ENCODE measurements around the gene PRMT9. TPM values are rescaled to one million over a fixed set of nuclear protein-coding genes. Genes with fewer than 3 reads are reported as not detected.

Gene PRMT9
- total RNA-seq, 4 donors from 2014 or later = 7.3 to 14.1 (median 10.5) TPM

DNA sequence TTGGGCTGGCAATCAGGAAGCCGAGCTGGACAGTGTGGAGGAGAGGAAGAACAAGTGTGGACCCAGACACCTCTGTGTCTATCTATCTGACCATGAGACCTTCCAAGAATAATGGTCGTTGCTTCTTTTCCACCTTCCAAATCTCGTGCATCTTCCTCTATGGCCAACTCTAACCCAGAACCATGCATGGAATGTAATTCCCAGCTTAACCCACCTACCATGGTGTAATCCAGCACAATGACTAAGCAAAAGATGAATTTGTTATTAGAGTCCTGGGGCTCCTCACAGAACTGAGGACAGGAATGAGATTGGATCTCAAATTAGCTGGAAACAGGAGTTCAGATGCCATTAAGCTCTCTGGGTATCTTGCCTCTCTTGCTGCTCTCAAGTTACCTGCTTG lies 84.2 kb downstream of the PRMT9 start:
- no peak for TF ChIP-seq CTCF (IDR thresholded peaks at IDR 0.05; ENCODE audit: low read depth)

DNA sequence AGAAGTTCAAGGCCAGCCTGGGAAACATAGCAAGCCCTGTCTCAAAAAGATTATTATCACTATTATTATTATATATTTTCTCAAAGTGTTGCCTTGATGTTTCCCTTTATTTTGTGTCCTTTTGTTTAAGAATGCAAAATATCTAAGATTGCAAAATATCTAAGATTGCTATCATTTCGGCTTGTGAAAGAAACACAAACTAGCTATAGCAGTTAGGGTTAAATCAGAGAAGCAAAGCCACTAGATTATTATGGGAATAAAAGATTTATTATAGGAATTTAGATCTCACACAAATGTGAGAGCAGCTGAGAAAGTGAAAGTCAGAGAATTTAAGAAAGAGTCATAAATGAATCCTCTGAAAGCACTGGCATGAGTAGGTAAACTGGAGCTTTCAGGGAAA lies 84.8 kb downstream of the PRMT9 start:
- no peak for TF ChIP-seq CTCF (IDR thresholded peaks at IDR 0.05; ENCODE audit: low read depth)

DNA sequence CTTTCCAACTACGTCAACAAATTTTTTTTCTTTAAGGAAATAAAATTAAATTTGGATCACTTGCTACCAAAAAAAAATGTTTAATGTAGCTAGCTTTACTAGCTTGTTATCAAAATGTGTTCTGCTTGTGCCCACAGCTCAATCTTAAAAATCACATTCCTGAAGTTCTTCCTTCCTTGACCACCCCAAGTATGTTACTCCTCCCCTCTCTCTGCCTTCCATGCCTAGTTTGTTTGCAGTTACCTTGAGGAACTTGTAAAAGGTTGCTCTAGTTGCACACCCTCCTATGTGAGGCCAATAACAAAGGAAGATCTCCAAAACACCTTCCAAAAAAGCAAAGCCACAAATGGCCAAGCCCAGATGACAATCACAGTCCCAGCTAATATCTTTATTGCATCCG lies 86.4 kb downstream of the PRMT9 start:
- TF ChIP-seq CTCF (IDR thresholded peaks at IDR 0.05; ENCODE audit: low read depth) = no peak

GRCh38 chr4:147596981-147597380 lies 87.0 kb downstream of the PRMT9 start:
- TF ChIP-seq CTCF (IDR thresholded peaks at IDR 0.05; ENCODE audit: low read depth) = no peak

GRCh38 chr4:147596377-147596776 lies 87.6 kb downstream of the PRMT9 start:
- TF ChIP-seq CTCF (IDR thresholded peaks at IDR 0.05; ENCODE audit: low read depth) = no peak

- TF ChIP-seq CTCF (IDR thresholded peaks at IDR 0.05; ENCODE audit: low read depth) = no peak
These were observed 89.4 kb downstream of the PRMT9 start for GRCh38 chr4:147594578-147594977.

DNA sequence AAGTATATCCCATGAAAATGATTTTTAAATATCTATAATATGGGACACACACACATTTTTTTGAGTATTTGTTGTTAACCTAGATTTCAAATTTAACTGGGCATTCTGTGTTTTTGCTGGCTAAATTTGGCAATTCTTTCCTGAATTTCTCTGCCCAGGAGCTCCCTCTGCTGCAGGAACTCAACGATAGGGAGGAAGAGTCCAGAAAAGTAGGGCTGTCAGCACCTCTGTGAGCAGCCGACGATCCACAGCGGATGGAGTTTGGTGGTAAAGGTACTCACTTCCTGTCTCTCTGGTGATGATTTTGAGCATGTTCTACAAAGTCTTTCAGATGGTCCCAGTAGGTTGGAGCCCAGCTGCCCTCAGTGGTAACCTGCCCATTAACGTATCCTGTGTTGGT lies 89.9 kb downstream of the PRMT9 start:
- no peak for TF ChIP-seq CTCF (IDR thresholded peaks at IDR 0.05; ENCODE audit: low read depth)
